ENCODE measurements around the gene TAPT1. TPM values are rescaled to one million over a fixed set of nuclear protein-coding genes. Genes with fewer than 3 reads are reported as not detected.

TAPT1 gene
- total and polyA plus RNA-seq, 5 donors from 2014 or later = 26.0 to 86.8 (median 33.5) TPM

DNA sequence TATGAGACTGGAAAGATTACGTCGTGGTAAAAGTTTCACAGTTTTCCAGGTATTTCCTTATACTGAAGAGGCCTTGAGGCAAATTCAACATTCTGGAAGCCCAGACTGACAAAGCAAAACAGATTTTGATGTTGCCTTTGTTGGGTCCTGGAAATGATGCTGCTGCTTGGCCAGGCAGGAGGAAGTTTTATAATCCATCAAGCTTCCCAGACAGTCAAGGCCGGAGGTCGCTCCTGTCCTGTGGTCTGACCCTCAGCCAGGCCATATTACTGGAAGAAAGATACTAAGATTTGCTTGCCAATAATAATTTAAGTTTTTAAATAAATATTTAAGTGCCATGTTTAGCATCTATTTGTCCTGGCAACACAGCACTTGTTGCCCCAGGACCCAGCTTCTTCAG lies 63.4 kb downstream of the TAPT1 start:
- ATAC-seq (ENCODE audit: low read depth in 2 of 2) = no peak
- Mint-ChIP-seq H3K27ac (no peak overlapping the region), H3K27me3 (no peaks in the 10 kb centered on the region), H3K36me3 (peaks cover 49% of the 10 kb centered on the region), H3K9me3 (no peaks in the 10 kb centered on the region), H3K4me1 (peaks cover 0 to 9% (median 4%) of the 10 kb centered on the region in 4 donors), H3K4me3 (no peak overlapping the region)
- Histone ChIP-seq H3K4me3 (ENCODE audit: low read depth, low read length) (no peak overlapping the region), H3K27me3 (ENCODE audit: control insufficient read depth, insufficient read depth, low read length) (no peaks in the 10 kb centered on the region), H3K9me3 (ENCODE audit: control insufficient read depth in 2 of 2, low read length in 2 of 2) (no peaks in the 10 kb centered on the region), H3K4me1 (ENCODE audit: control insufficient read depth, insufficient read depth, low read length, poor library complexity, severe bottlenecking) (no peaks in the 10 kb centered on the region), H3K27ac (ENCODE audit: insufficient read depth, low read length, poor library complexity, severe bottlenecking) (no peak overlapping the region), H3K36me3 (ENCODE audit: control insufficient read depth, insufficient read depth, low read length) (peaks cover 63% of the 10 kb centered on the region)
- no peak for DNase-seq

DNA sequence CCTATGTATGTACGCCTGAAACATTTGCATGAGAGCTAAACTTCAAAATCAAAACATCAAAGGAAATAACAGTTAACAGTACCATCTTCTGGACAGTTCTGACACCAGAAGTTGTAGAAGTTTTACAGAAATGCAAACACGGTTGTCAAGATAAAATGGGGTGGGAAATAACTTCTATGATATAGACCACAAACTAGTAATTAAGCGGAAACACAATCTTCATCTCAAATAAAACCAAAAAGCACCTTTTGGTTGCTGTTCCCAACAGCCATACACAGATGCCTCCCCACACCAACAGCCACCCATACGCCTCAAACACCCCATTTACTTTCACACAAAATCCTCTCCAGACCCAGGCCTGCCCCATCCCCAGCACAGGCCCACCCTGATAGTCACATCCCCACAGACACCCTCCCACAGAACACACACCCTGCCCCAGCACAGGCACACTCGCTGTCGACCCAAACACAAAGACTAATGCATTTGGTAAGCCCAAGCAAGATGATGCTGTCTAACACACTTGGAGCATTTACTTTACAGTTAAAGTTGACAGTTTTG lies 64.3 kb downstream of the TAPT1 start:
- peak overlapping the region in 2 of 3 donors; percentile 83 to 87 for H3K27ac Mint-ChIP-seq

GRCh38 chr4:16160457-16160856 lies 65.8 kb downstream of the TAPT1 start:
- ATAC-seq (ENCODE audit: low read depth in 2 of 2) (no peak), DNase-seq (no peak)
- H3K27ac ChIP-seq (ENCODE audit: insufficient read depth, low read length, poor library complexity, severe bottlenecking) = no peak overlapping the region
- no peak overlapping the region for H3K4me3 ChIP-seq (ENCODE audit: low read depth, low read length)
- no peak overlapping the region for H3K27ac Mint-ChIP-seq
- H3K36me3 Mint-ChIP-seq = peaks cover 33% of the 10 kb centered on the region
- no peaks in the 10 kb centered on the region for H3K4me1 ChIP-seq (ENCODE audit: control insufficient read depth, insufficient read depth, low read length, poor library complexity, severe bottlenecking)
- peaks cover 41% of the 10 kb centered on the region for H3K36me3 ChIP-seq (ENCODE audit: control insufficient read depth, insufficient read depth, low read length)
- H3K9me3 ChIP-seq (ENCODE audit: control insufficient read depth in 2 of 2, low read length in 2 of 2) = no peaks in the 10 kb centered on the region
- H3K27me3 ChIP-seq (ENCODE audit: control insufficient read depth, insufficient read depth, low read length) = no peaks in the 10 kb centered on the region
- peaks cover 0 to 5% (median 2%) of the 10 kb centered on the region in 4 donors for H3K4me1 Mint-ChIP-seq
- no peak overlapping the region for H3K4me3 Mint-ChIP-seq
- no peaks in the 10 kb centered on the region for H3K9me3 Mint-ChIP-seq
- no peaks in the 10 kb centered on the region for H3K27me3 Mint-ChIP-seq

More for the DNA sequence above, 64.3 kb downstream of the TAPT1 start:
- peaks cover 46% of the 10 kb centered on the region for H3K36me3 Mint-ChIP-seq
- H3K27me3 Mint-ChIP-seq = no peaks in the 10 kb centered on the region
- Histone ChIP-seq H3K36me3 (ENCODE audit: control insufficient read depth, insufficient read depth, low read length) (peaks cover 55% of the 10 kb centered on the region), H3K9me3 (ENCODE audit: control insufficient read depth in 2 of 2, low read length in 2 of 2) (no peaks in the 10 kb centered on the region), H3K4me3 (ENCODE audit: low read depth, low read length) (no peak overlapping the region), H3K27me3 (ENCODE audit: control insufficient read depth, insufficient read depth, low read length) (no peaks in the 10 kb centered on the region), H3K4me1 (ENCODE audit: control insufficient read depth, insufficient read depth, low read length, poor library complexity, severe bottlenecking) (no peaks in the 10 kb centered on the region), H3K27ac (ENCODE audit: insufficient read depth, low read length, poor library complexity, severe bottlenecking) (no peak overlapping the region)
- peaks cover 0 to 9% (median 4%) of the 10 kb centered on the region in 4 donors for H3K4me1 Mint-ChIP-seq
- no peak for DNase-seq
- ATAC-seq (ENCODE audit: low read depth in 2 of 2) = no peak
- no peak overlapping the region for H3K4me3 Mint-ChIP-seq
- no peaks in the 10 kb centered on the region for H3K9me3 Mint-ChIP-seq

DNA sequence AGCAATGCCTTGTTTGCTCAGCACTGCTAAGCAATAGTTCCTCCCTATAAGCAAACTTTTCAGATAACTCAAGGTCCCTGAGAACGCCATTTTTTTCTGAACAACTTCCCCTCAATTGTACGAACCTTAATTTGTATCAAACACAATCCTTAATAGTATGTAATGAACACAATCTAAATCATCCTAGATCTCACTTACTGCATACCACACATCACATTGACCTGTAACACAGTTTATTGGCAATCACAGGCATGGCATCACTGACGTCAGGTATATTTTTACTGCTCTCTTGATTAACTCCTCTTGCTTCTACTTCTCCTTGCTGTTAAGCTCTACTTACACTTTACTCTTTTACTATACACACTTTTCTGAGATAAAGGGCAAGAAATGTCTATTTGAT lies 67.0 kb downstream of the TAPT1 start:
- Histone ChIP-seq H3K36me3 (ENCODE audit: control insufficient read depth, insufficient read depth, low read length) (peaks cover 32% of the 10 kb centered on the region), H3K27ac (ENCODE audit: insufficient read depth, low read length, poor library complexity, severe bottlenecking) (no peak overlapping the region), H3K27me3 (ENCODE audit: control insufficient read depth, insufficient read depth, low read length) (no peaks in the 10 kb centered on the region), H3K9me3 (ENCODE audit: control insufficient read depth in 2 of 2, low read length in 2 of 2) (no peaks in the 10 kb centered on the region), H3K4me1 (ENCODE audit: control insufficient read depth, insufficient read depth, low read length, poor library complexity, severe bottlenecking) (no peaks in the 10 kb centered on the region), H3K4me3 (ENCODE audit: low read depth, low read length) (no peak overlapping the region)
- Mint-ChIP-seq H3K9me3 (no peaks in the 10 kb centered on the region), H3K27me3 (no peaks in the 10 kb centered on the region), H3K36me3 (peaks cover 23% of the 10 kb centered on the region), H3K4me3 (no peak overlapping the region), H3K27ac (no peak overlapping the region), H3K4me1 (peaks cover 0 to 5% (median 2%) of the 10 kb centered on the region in 4 donors)
- DNase-seq (no peak), ATAC-seq (ENCODE audit: low read depth in 2 of 2) (no peak)

DNA sequence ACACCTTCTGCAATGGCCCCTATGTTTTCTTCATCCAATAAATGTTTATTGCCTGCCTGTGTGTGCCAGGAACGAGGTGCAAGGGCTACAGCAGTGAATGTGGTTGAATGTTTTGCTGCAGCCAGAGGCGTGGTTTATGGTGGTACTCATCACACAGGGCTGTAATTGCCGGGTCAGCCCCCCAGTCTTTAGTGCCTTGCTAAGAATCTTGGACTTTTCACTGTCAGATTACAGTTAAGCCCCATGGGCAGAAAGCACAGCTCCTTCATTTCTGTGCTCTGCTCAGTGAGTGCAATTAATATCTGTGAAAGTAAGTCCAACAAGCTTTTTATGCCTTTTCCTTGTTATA lies 67.8 kb downstream of the TAPT1 start:
- H3K27me3 ChIP-seq (ENCODE audit: control insufficient read depth, insufficient read depth, low read length) = no peaks in the 10 kb centered on the region
- H3K4me1 ChIP-seq (ENCODE audit: control insufficient read depth, insufficient read depth, low read length, poor library complexity, severe bottlenecking) = no peaks in the 10 kb centered on the region
- no peak overlapping the region for H3K4me3 ChIP-seq (ENCODE audit: low read depth, low read length)
- DNase-seq = no peak
- Mint-ChIP-seq H3K36me3 (peaks cover 14% of the 10 kb centered on the region), H3K4me3 (no peak overlapping the region), H3K4me1 (peaks cover 0 to 5% (median 0%) of the 10 kb centered on the region in 4 donors), H3K9me3 (no peaks in the 10 kb centered on the region), H3K27me3 (no peaks in the 10 kb centered on the region), H3K27ac (no peak overlapping the region)
- peaks cover 24% of the 10 kb centered on the region for H3K36me3 ChIP-seq (ENCODE audit: control insufficient read depth, insufficient read depth, low read length)
- no peak for ATAC-seq (ENCODE audit: low read depth in 2 of 2)
- H3K27ac ChIP-seq (ENCODE audit: insufficient read depth, low read length, poor library complexity, severe bottlenecking) = no peak overlapping the region
- H3K9me3 ChIP-seq (ENCODE audit: control insufficient read depth in 2 of 2, low read length in 2 of 2) = no peaks in the 10 kb centered on the region

- no peaks in the 10 kb centered on the region for H3K9me3 ChIP-seq (ENCODE audit: control insufficient read depth in 2 of 2, low read length in 2 of 2)
- Mint-ChIP-seq H3K9me3 (no peaks in the 10 kb centered on the region), H3K4me3 (no peak overlapping the region), H3K27ac (no peak overlapping the region), H3K36me3 (peaks cover 11% of the 10 kb centered on the region), H3K27me3 (no peaks in the 10 kb centered on the region), H3K4me1 (peaks cover 0 to 5% (median 0%) of the 10 kb centered on the region in 4 donors)
- H3K27me3 ChIP-seq (ENCODE audit: control insufficient read depth, insufficient read depth, low read length) = no peaks in the 10 kb centered on the region
- H3K27ac ChIP-seq (ENCODE audit: insufficient read depth, low read length, poor library complexity, severe bottlenecking) = no peak overlapping the region
- DNase-seq = no peak
- no peak overlapping the region for H3K4me3 ChIP-seq (ENCODE audit: low read depth, low read length)
- no peaks in the 10 kb centered on the region for H3K4me1 ChIP-seq (ENCODE audit: control insufficient read depth, insufficient read depth, low read length, poor library complexity, severe bottlenecking)
- peaks cover 18% of the 10 kb centered on the region for H3K36me3 ChIP-seq (ENCODE audit: control insufficient read depth, insufficient read depth, low read length)
- ATAC-seq (ENCODE audit: low read depth in 2 of 2) = no peak
These were observed 68.4 kb downstream of the TAPT1 start for GRCh38 chr4:16157609-16158503.

- no peak overlapping the region for H3K4me3 ChIP-seq (ENCODE audit: low read depth, low read length)
- no peaks in the 10 kb centered on the region for H3K27me3 ChIP-seq (ENCODE audit: control insufficient read depth, insufficient read depth, low read length)
- DNase-seq (no peak), ATAC-seq (ENCODE audit: low read depth in 2 of 2) (no peak)
- H3K4me1 ChIP-seq (ENCODE audit: control insufficient read depth, insufficient read depth, low read length, poor library complexity, severe bottlenecking) = no peaks in the 10 kb centered on the region
- no peaks in the 10 kb centered on the region for H3K4me1 Mint-ChIP-seq
- no peaks in the 10 kb centered on the region for H3K9me3 ChIP-seq (ENCODE audit: control insufficient read depth in 2 of 2, low read length in 2 of 2)
- no peaks in the 10 kb centered on the region for H3K36me3 Mint-ChIP-seq
- H3K36me3 ChIP-seq (ENCODE audit: control insufficient read depth, insufficient read depth, low read length) = peaks cover under 1% of the 10 kb centered on the region
- H3K9me3 Mint-ChIP-seq = no peaks in the 10 kb centered on the region
- no peak overlapping the region for H3K4me3 Mint-ChIP-seq
- peak overlapping the region in 1 of 3 donors; percentile 6 for H3K27ac Mint-ChIP-seq
- H3K27ac ChIP-seq (ENCODE audit: insufficient read depth, low read length, poor library complexity, severe bottlenecking) = no peak overlapping the region
- H3K27me3 Mint-ChIP-seq = no peaks in the 10 kb centered on the region
These were observed 70.6 kb downstream of the TAPT1 start for GRCh38 chr4:16155528-16156169.

All from CD4-positive, CD25-positive, alpha-beta regulatory T cell (primary cell).